GM23248 (cell line): ENCODE results near the gene COPG1.

ENCODE experiments used
- EZH2 ChIP-seq: fragments of 200-600 bp; sonication (generic); IDR thresholded peaks from 2 replicates; pipeline ENCODE4 v1.6.1; 2018; ENCODE audit warnings: antibody characterized with exemption, mild to moderate bottlenecking; ENCODE audit not compliant: insufficient read depth, poor library complexity, severe bottlenecking
- EZH2phosphoT487 ChIP-seq: fragments of 200-600 bp; sonication (generic); IDR thresholded peaks from 2 replicates; pipeline ENCODE4 v1.6.1; 2018; ENCODE audit warnings: antibody characterized with exemption, moderate library complexity, mild to moderate bottlenecking, low read depth; ENCODE audit not compliant: insufficient read depth

- TF ChIP-seq EZH2: no peak
- no peak for TF ChIP-seq EZH2phosphoT487
These were observed 17.9 kb upstream of the COPG1 start for GRCh38 chr3:129231331-129232119.
